ACC112 (cell line): ENCODE results near the gene RAET1L.
"Not testable (repeated sequence)": the region's sequence is repeated elsewhere in the genome, so short reads cannot be mapped to it uniquely, and the experiment has no call there.

Experiments used
- H2AFZ ChIP-seq: fragments of 200-600 bp; sonication (generic); one replicate; pipeline ENCODE4 v1.6.0; 2017; ENCODE audit warnings: antibody characterized with exemption, low read length; ENCODE audit not compliant: unreplicated experiment
- H3K27ac ChIP-seq: fragments of 200-600 bp; sonication (generic); 2 replicates; pipeline ENCODE4 v1.5.1; 2014; ENCODE audit warnings: low read depth, mild to moderate bottlenecking, antibody characterized with exemption, low read length, moderate library complexity
- H3K27me3 ChIP-seq: fragments of 200-600 bp; sonication (generic); 2 replicates; pipeline ENCODE4 v1.6.1; 2014; ENCODE audit warnings: mild to moderate bottlenecking, antibody characterized with exemption, low read length, moderate library complexity, mixed read lengths; ENCODE audit not compliant: insufficient read depth
- H3K36me3 ChIP-seq: fragments of 200-600 bp; sonication (generic); 2 replicates; pipeline ENCODE4 v1.6.1; 2016; ENCODE audit warnings: mild to moderate bottlenecking, antibody characterized with exemption, low read length, moderate library complexity, mixed read lengths; ENCODE audit not compliant: insufficient read depth
- H3K4me1 ChIP-seq: fragments of 200-600 bp; sonication (generic); one replicate; pipeline ENCODE4 v1.6.1; 2016; ENCODE audit warnings: low read length, mixed read lengths; ENCODE audit not compliant: insufficient read depth, unreplicated experiment, control insufficient read depth
- H3K4me3 ChIP-seq: fragments of 200-600 bp; sonication (generic); 2 replicates; pipeline ENCODE4 v1.5.1; 2014; ENCODE audit warnings: mild to moderate bottlenecking, low read depth, low read length
- H3K79me2 ChIP-seq: fragments of 200-600 bp; sonication (generic); one replicate; pipeline ENCODE4 v1.6.0; 2016; ENCODE audit warnings: low read length; ENCODE audit not compliant: control insufficient read depth, unreplicated experiment, insufficient read depth

The RAET1L gene

GRCh38 chr6:149974394-149974793 is 50.9 kb downstream of the RAET1L start:
- peaks cover 77% of the 10 kb centered on the region for H3K27me3 ChIP-seq
- H3K4me3 ChIP-seq, H3K27ac ChIP-seq, H3K79me2 ChIP-seq, H2AFZ ChIP-seq, H3K36me3 ChIP-seq, H3K4me1 ChIP-seq: not testable (repeated sequence)

GRCh38 chr6:149969635-149970034 is 55.7 kb downstream of the RAET1L start:
- Histone ChIP-seq H3K4me1 (no peaks in the 10 kb centered on the region), H3K36me3 (no peaks in the 10 kb centered on the region), H3K79me2 (no peaks in the 10 kb centered on the region), H3K27me3 (peaks cover 64% of the 10 kb centered on the region), H3K27ac (no peak overlapping the region), H2AFZ (no peak overlapping the region), H3K4me3 (no peak overlapping the region)

- H3K4me1 ChIP-seq, H3K79me2 ChIP-seq, H3K4me3 ChIP-seq, H3K36me3 ChIP-seq, H3K27ac ChIP-seq, H2AFZ ChIP-seq: not testable (repeated sequence)
- peaks cover 64% of the 10 kb centered on the region for H3K27me3 ChIP-seq
These were observed 56.4 kb downstream of the RAET1L start for GRCh38 chr6:149968909-149969308.
